Measurements from ENCODE around the gene TGFBR3.

DNA sequence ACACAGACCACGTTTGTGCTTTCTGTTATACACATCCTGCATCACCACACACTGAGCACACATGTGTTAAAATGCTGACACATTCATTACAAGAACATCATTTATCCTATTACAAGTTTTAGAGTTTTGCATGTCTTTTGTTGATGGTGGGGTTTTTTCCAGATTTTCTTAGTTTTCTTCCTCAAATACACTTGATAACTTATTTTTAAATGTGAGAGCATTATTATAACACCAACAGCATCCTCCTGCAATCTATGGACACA is 67.3 kb downstream of the TGFBR3 start:
- TF ChIP-seq, protein P1, sequence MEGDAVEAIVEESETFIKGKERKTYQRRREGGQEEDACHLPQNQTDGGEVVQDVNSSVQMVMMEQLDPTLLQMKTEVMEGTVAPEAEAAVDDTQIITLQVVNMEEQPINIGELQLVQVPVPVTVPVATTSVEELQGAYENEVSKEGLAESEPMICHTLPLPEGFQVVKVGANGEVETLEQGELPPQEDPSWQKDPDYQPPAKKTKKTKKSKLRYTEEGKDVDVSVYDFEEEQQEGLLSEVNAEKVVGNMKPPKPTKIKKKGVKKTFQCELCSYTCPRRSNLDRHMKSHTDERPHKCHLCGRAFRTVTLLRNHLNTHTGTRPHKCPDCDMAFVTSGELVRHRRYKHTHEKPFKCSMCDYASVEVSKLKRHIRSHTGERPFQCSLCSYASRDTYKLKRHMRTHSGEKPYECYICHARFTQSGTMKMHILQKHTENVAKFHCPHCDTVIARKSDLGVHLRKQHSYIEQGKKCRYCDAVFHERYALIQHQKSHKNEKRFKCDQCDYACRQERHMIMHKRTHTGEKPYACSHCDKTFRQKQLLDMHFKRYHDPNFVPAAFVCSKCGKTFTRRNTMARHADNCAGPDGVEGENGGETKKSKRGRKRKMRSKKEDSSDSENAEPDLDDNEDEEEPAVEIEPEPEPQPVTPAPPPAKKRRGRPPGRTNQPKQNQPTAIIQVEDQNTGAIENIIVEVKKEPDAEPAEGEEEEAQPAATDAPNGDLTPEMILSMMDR (IDR thresholded peaks at IDR 0.05), result no peak
- TF ChIP-seq POLR2A (IDR thresholded peaks at IDR 0.05) (no peak), EP300 (IDR thresholded peaks at IDR 0.05) (no peak), POLR2AphosphoS5 (IDR thresholded peaks at IDR 0.05) (no peak)

Measured in stomach (tissue), 4 donors.